Right kidney (tissue), 9 donors: Measurements from ENCODE around the gene ZNF385C.
"Not testable (repeated sequence)": the region's sequence is repeated elsewhere in the genome, so short reads cannot be mapped to it uniquely, and the experiment has no call there.

Experiments used
- DNase-seq: peaks from one replicate; pipeline ENCODE4 v3.0.0-alpha.2; 2016
- long read RNA-seq, 8 donors: transcript quantifications; one replicate each; lab custom pipeline, GENCODE V29; 2026

Gene ZNF385C, protein sequence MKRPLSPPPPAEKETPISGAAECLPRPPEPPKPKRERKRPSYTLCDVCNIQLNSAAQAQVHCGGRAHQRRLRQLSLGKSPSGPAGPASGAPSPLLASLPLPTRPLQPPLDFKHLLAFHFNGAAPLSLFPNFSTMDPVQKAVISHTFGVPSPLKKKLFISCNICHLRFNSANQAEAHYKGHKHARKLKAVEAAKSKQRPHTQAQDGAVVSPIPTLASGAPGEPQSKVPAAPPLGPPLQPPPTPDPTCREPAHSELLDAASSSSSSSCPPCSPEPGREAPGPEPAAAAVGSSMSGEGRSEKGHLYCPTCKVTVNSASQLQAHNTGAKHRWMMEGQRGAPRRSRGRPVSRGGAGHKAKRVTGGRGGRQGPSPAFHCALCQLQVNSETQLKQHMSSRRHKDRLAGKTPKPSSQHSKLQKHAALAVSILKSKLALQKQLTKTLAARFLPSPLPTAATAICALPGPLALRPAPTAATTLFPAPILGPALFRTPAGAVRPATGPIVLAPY
- long read RNA-seq, donor 1, result 0 reads
- long read RNA-seq, donor 2, result 0 reads
- long read RNA-seq, donor 3, result 0 reads
- long read RNA-seq, donor 4, result 0 reads
- long read RNA-seq, donor 5, result 0 reads
- long read RNA-seq, donor 6, result 0 reads
- long read RNA-seq, donor 7, result 0 reads
- long read RNA-seq, donor 8, result 0 reads

DNA sequence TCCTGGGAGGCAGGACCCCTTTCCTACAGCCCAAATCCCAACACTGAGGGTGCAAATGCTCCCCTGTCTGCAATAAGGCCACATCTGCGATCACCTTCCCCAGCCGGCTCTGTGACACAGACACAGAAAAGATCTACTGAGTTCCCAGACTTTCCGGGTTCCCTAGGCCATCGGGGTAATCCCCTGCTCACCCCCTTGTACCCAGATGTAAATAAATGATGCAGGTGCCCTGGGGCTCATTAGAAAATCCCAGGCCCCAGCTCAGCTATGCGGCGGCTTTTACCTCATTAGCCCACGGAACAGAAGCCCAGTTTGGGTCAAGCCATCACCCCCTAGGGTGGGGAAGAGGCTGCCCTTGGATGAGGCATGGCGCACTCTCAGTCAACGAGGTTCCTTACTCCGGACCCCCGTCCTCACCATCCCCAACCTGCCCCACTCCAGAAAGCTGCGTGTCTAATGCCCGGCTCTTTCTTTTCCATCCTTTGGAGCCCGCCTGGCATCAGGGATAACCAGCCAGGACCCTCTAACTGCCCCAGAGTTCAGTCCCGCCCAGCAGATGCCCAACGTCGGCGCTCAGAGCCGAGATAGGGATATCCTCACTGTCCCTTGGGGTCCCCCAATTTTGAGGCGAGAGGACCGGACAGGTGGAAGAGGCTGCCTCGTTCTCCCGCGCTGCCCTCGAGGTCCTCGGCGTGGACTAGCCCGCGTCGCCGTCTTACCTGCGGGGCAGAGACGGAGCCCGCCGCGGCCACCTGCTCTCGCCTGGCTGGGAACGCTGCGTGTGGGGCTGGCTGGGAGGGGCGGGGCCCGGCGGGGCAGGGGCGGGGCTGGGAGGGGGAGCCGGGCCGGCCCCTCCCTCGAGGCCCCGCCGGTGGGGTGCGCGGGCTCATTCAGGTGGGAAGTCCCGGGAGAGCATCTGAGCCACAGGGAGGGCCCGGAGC, at the start of gene ZNF385C:
TSS of gene ZNF385C (minus strand) at position 783 of the 941 bp plus-strand sequence. CDS start 35,417 bp downstream, outside the sequence.
- peak; percentile 46 for DNase-seq

DNA sequence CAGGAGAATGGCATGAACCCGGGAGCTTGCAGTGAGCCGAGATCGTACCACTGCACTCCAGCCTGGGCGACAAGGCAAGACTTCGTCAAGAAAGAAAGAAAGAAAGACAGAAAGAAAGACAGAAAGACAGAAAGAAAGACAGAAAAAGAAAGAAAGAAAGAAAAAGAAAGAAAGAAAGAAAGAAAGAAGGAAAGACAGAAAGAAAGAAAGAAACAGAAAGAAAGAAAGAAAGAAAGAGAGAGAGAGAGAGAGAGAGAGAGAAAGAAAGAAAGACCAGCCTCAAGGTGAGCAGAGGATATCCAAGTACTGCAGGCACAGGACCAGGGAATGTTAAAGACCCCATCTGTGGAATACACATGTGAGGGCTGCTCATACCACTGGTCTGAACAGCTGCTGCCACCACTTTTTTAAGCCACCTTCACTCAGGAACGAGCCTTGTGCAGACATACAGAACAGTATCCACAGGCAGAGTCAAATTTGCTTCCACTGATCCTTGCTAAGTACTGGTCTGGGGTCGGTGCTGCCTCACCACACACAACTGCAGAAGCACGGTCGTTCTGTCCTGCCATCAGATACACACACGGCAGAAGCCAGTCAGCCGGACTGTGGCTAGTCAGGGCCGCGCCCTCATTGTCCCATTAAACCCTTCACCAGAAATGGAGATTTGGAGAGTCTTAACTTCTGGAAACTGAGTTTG, 48.8 kb upstream of the ZNF385C start:
- DNase-seq, result no peak

DNA sequence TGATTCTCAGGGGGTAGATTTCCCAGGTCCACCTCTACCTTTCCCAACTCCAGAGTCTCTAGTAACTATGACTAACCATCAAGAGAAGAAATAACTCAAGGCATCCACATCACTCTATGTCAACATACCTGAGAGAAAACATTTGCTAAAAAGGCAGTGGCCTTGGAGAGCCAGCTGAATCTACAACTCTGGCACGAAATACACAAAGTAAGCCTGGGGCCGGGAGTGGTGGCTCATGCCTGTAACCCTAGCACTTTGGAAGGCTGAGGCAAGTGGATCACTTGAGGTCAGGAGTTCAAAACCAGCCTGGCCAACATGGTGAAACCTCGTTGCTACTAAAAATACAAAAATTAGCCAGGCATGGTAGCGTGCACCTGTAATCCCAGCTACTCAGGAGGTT, 44.9 kb upstream of the ZNF385C start:
- not testable (repeated sequence) for DNase-seq

DNA sequence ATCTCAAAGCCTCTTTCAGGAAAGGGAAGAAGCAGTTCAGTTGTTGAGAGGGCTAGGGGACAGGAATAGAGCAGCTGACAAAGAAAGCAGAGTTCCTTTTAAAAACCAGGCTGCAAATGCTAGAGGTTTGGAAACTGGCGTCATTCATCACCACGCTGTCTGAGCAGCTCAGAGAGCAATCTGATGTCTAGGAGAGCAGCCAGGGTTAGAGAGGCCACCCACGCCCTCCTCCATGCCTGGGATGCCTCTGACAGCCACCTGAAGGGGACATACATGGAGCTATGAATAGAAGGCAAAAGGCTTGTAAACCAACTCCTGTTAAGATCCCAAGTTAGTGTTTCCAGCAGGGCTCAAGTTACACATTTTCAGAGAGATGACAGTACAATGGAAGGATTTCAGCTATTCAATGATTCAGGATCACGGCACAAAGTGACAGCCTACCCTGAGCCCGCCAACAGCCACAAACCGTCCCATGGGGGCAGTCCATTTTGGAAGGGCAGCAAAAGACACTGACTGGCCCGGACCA, 44.2 kb upstream of the ZNF385C start:
- no peak for DNase-seq

DNA sequence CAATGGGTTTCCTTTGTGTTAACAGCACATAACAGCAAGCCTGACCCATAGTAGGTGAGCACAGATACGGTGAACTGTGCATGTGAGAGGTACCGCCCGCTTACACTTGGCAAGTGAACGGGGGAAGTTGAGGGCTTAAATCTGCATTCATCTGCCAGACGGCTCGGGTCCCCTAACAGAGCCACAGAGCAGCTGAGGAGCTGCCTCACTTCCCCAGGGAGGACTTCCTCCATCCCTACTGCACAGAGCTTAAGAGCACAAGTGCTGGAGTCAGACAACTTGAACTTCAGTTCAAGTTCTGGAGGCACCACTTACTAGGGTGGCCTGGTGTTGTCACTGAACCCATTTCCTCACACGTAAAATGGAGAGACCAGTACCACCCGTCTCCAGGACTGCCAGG, 43.1 kb upstream of the ZNF385C start:
- no peak for DNase-seq

DNA sequence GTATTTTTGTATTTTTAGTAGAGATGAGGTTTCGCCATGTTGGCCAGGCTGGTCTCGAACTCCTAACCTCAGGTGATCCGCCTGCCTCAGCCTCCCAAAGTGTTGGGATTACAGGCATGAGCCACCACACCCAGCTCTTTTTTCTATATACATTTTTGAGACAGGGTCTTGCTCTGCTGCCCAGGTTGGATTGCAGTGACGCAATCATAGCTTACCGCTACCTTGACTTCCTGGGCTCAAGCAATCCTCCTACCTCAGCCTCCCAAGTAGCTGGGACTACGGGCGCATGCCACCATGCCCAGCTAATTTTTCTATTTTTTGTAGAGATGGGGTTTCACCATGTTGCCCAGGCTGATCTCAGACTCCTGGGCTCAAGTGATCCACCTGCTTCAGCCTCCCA, 42.4 kb upstream of the ZNF385C start:
- DNase-seq, result not testable (repeated sequence)

DNA sequence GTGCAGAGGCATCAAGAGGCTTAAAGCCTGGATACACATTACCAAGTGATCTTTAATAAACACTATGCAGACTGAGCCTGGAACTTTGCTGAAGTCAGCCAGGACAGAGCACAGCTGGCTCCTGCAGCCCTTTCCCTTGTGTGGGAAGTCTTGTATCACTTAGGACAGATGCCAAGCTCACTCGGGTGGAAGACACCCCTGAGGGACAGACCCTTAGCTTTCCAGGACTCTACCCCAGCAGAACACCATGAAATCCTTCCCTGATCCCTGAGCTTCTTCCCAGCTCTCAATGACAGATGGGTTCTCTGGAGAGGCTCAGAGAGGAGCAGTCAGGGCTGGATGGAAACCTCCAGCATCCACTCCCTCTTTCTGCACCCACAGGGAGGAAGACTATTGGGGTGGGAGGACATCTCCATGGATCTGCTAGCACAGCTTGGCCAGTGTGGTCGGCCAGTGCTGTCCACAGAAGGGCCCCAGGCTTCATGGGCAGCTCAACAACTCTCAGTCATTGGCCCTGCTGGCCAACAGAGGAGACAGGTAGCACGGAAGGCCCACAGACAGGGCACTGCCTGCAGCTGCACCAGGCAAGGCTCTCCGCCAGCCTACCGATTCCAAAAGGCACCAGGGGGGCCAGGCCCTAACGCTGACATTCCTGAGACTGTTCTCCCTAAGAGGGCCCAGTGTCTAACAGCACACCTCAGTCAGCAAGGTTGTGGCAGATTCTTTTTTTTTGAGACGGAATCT, 40.6 kb upstream of the ZNF385C start:
- DNase-seq, result no peak

DNA sequence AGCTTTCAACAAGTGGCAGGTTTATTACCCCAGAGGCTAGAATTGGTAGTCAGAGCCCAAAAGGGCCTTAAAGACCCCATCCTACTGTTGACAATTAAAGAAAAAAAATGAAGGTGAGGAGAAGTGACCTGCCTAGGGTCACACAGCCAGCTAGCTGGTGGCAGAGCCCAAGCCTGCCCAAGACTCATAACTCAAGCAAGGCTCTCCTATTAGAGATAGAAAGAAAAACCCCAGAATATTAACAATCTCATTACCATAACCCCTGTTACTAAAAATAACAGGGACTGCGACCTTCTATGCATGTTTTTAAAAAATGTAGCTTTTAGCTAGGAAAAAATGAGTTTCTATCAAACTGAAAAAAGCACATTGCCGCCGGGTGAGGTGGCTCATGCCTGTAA, 38.4 kb upstream of the ZNF385C start:
- DNase-seq, result no peak

DNA sequence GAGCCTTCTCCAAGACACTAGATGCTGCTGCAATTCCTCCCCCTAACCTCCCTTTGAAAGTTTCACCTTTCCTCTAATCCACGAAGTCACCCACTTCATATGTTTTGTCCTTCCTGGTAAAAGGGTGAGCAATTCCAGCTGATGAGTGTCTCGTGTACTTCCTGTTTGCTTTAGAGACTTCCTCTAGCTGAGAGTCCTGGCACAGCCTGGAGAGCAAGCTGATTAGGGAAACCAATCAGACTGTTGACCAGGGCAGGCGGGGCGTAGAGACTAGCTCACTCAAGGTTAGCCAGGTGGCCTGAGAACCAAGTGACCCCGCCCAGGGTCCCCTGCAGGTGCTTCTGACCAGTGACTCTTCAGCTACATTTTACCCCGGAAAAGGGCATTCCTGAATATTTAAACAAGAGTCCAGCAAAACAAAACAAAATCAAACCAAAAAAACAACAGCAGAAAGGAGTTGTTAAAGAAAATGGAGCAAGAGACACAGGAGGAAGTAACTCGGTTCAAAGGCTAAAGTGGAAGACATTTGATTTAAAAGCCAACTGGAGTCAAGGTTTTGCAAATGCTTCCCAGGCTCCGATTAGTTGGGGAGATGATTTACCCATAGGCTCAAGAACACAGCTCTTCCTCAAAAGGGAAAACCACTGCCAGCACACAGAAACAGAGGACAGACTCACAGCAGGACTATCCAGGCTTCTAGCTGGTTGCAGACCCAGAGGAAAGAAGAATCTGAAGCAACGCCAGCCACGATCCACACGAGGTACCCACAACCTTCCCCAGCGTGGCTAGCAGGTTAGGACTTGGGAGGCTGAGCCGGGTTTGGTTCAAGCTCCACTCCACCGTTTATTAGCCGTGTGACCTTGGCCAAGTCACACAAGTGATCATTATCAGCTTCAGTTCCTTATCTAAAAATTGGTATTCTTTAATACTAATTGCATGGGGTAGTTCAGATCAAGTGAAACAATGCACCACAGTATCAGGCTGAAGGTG, 37.7 kb upstream of the ZNF385C start:
- DNase-seq, result no peak

DNA sequence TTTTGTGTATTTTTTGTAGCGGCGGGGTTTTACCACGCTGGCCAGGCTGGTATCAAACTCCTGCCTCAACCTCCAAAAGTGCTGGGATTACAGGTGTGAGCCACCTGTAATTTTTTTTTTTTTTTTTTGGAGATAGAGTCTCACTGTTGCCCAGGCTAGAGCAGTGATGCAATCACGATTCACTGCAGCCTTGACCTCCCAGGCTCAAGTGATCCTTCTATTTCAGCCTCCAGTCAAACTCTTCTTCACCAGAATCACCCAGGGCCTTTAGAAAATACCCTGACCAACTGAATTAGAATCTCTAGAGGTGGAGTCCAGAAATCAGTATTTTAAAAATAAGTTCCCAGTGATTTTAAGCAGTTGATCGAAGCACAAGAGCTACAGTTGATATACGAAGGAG, 36.9 kb upstream of the ZNF385C start:
- DNase-seq, result no peak

DNA sequence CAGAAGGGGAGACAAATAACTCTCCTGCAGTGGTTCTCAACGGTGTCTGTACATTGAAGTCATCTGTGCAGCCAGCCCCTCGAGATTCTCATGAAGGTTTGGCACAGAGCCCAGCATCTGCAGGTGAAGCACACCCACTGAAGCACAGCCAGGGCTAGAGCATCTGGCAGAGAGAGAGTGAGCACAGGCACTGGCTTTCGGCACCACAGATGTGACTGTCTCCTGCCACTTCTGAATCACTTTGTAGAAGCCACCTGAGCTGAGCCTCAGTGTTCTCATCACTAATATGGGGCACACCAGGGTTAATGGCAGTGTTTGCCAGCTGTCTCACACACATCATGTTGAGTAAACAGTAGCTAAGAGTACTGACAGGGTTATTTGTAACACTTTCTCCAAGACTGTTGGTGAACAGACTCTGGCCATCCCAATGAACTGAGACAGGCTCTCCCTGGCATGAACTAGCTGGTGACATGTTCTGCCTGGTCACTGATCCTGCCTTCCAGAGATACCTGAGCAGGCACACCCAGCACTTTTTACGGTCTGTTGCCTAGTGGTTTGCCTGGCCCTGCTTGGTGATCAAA, 35.3 kb upstream of the ZNF385C start:
- no peak for DNase-seq

DNA sequence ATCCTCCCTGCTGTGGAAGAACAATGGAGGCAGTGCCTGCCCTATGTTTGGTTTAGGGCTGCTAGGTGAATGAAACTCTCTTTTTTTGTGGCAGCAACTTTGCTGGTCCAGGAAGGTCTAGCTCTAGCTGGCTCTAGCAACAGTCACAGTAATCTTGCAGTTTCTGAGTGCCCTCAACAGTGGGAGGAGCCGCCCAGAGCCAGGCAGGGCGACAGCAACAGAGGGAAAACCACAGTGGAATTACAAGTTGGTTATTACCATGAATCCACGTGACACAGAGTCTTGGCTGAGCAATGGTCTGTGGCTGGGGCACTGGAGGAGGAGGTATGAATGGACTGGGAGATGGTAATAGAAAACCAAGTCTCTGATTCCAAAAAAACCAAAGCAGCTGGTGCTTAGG, 34.7 kb upstream of the ZNF385C start:
- no peak for DNase-seq

DNA sequence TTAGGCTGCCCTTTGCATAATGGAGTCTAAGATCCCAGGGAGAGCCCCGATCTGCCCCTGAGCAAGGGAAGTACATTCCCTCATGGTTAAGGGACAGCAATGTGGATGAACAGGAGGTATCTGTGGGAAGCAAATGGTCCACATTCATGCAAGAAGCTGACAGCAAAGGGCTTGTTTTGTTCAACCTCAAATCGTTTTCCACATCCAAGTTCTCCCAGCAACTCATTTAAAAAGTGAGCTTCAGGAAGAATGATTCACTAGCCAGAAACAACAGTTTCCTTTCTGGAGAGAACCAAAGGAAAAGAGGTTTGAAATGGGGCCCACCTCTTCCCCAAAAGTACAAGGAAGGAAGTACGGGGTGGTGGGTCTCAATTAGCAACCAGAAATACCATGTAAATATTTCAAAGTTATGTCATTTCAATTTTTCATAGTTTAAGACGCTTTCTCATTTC, 33.7 kb upstream of the ZNF385C start:
- DNase-seq, result no peak

DNA sequence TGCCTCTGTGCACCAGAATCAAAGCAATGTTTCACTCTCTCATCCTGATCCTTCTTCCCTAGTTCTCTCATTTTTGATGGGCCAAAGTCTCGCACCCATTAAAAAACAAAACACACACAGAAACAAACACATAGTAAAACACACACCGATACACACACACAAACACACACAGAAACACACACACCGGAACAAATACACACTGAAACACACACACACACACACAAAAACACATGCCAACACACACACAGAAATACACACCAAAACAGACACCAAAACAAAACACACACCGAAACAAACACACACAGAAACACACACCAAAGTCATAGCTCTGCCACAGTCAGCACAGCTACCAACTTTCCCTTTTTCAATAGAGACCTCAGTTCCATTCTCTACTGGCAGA, 33.0 kb upstream of the ZNF385C start:
- DNase-seq, result no peak

DNA sequence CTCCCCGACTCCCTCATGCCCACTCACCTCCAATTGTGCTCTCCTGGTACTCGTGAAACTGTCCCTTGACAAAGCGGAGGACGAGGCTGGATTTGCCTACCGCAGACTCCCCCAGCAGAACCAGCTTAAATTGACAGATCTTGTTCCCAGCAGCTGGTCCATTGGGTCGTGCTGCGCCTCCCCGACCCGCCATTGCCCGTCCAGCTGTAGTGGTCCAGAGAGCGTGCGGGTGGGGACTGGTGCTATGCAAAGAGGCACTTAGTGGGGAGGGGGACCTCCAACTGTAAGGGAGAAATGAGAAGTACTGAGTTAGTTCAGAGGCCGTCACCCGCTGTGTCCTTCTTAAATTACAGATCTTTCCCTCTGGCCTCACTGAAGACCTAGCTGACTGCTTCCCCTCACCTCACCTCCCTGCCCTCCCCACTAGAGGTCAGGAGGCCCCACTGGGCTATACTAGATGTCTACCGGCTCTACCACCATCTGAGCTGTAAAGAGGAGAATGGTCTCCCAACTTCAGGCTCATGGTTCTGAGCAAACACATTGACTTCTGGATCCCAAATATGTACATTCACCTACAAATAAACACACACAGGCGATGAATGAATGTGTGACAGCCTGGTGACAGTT, 32.1 kb upstream of the ZNF385C start:
- DNase-seq, result no peak

DNA sequence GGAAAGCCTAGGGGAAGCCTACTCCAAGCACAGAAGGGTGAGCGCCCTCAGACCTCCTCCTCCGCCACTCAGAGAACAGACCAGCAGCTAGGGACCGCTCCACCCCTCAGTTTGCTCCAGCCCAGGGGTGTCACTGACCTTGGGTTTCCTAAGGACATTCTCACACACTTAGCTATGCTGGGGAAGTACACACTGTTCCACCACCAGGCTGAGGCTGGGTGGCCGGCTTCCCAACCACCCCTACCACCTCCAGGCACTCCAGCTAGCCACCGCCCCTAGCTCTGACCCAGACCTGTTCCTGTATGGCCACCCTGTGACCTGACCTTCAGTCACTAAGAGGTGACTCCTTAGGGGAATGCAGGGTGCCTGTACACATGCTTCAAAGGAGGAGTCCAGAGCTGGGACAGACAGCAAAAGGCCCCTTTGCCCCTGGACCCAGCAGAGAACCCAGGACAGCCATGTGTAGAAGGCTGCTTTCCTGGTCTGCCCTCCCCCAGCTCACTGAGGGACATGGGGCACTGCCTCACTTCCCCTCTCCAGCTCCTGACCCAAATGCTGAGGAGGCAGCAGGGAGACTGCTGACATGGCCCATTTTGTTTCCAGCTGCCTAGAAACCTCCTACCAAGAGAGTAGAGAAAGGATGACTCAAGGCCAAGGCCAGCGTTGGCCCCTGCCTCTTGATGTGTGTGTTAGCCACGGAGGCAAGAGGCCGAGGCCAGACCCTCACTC, 31.0 kb upstream of the ZNF385C start:
- DNase-seq, result no peak

DNA sequence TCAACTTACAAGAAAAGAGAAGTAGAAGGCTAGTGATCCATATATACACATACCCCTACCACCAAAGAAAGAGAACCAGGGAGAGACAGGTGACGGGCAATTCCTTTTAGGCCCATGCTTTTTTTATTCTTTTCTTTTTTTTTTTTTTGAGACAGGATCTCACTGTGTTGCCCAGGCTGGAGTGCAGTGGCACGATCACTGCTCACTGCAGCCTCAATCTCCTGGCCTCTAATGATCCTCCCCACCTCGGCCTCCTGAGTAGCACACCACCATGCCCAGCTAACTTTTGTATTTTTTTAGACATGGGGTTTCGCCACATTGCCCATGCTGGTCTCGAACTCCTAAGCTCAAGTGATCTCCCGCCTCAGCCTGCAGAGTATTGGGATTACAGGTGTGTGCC, 29.1 kb upstream of the ZNF385C start:
- DNase-seq, result no peak

DNA sequence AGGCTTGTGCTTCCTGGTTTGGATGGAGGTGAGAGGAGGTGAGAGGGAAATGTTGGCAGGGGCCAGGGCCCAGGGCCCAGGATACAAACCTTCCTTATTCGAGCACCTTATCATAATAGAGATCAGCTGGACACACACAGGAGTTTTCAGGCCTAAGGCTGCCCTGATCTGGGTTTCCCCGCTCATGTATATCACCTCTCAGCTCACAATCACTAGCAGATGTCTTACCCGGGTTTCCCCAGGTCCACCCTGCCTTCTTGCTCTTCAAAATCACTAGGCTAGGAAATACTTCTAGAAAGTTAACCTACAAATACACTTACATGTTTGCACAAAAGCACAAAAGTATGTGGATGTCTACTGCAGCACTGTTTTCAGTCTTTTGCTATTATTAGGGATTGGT, 28.6 kb upstream of the ZNF385C start:
- no peak for DNase-seq
